IPS-18c (cell line): ENCODE results near the gene CCDC190.
"Not testable (repeated sequence)": the region's sequence is repeated elsewhere in the genome, so short reads cannot be mapped to it uniquely, and the experiment has no call there.

Experiments used
- H3K4me3 ChIP-seq: 2 replicates; pipeline ENCODE4 v1.7.0; 2013; ENCODE audit warnings: low read depth, mild to moderate bottlenecking, low read length, moderate library complexity; ENCODE audit not compliant: insufficient read depth
- H3K9me3 ChIP-seq: one replicate; pipeline ENCODE4 v1.6.1; 2013; ENCODE audit warnings: mild to moderate bottlenecking, low read length, moderate library complexity; ENCODE audit not compliant: control insufficient read depth, insufficient read depth

Gene CCDC190

GRCh38 chr1:162849711-162850110 lies 11.3 kb downstream of the CCDC190 start:
- peaks cover 2% of the 10 kb centered on the region for H3K9me3 ChIP-seq
- H3K4me3 ChIP-seq: no peak overlapping the region

DNA sequence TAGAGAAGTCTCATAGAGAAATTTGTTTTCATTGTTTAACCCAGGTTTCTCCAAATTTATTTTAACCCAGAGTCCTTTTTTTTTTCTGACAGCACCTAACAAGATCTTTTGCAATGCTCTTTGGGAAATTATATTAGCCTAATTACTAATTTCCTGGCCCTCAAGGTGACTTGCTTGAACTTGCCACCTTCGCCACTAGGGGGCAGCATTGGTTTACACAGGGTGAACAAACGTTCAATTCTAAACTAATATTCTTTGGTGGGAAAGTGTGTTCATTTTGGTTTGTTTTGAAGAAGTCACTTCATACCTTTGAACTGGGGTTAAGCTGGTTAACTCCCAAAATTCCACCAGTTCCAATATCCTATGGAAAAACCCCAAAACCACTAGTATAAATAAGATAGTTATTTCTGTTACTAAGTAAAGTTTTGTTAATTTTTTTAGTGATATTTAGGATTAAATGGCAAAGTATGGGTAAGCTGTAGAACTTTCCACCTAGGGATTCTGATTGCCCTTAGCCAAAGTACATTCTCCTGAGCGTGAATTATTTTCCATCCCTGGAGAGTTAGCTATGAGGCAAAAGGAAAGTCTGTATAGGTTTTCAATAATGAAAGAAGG lies 13.0 kb downstream of the CCDC190 start:
- H3K4me3 ChIP-seq: no peak overlapping the region
- peaks cover 2% of the 10 kb centered on the region for H3K9me3 ChIP-seq

- H3K4me3 ChIP-seq: no peak overlapping the region
- H3K9me3 ChIP-seq: peaks cover 2% of the 10 kb centered on the region
Observed at GRCh38 chr1:162846256-162847212, 14.4 kb downstream of the CCDC190 start.

DNA sequence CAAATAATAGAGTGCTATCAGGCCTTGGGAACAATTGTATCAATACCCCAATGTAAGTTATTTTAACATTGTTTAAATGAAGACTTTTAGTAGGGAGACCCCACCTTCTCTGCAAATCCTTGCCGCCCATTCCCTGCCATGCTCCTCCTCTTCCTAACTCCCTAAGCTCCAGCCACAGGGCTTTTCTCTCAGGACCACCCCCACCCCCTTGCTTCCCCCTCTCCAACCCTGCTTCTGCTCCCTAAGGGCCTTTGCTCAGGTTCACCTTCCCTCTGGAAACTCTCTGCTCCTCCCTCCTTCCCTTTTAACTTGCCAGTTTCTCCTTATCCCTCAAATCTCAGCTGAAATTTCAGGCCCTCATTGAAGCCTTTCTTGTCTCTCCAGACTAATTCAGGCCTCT lies 16.8 kb downstream of the CCDC190 start:
- Histone ChIP-seq H3K9me3 (peaks cover 2% of the 10 kb centered on the region), H3K4me3 (no peak overlapping the region)

- Histone ChIP-seq H3K4me3 (no peak overlapping the region), H3K9me3 (peaks cover 2% of the 10 kb centered on the region)
Observed at GRCh38 chr1:162840250-162840839, 20.6 kb downstream of the CCDC190 start.

DNA sequence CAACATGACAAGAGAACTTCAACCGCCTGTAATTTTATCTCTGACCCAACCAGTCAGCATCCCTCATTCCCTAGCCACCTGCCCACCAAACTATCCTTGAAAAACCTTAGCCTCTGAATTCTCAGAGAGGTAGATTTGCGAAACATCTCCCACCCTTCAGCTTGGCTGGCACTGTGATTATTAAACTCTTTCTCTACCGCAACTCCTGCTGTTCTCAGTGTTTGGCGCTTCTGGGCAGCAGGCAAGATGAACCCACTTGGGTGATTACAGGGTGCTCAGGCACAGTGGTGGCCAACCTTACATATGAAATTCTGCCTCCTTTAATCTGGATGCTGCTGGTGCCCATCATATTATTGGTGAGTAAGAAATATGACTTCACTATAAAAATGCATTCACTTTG lies 22.1 kb downstream of the CCDC190 start:
- H3K4me3 ChIP-seq: no peak overlapping the region; the same call in 1 of the 2 replicates
- H3K9me3 ChIP-seq: peaks cover 2% of the 10 kb centered on the region

GRCh38 chr1:162835157-162835899 lies 25.6 kb downstream of the CCDC190 start:
- H3K4me3 ChIP-seq: no peak overlapping the region

GRCh38 chr1:162832470-162832869 lies 28.5 kb downstream of the CCDC190 start:
- H3K9me3 ChIP-seq: no peaks in the 10 kb centered on the region
- no peak overlapping the region for H3K4me3 ChIP-seq

More at GRCh38 chr1:162835157-162835899, 25.6 kb downstream of the CCDC190 start:
- peaks cover 2% of the 10 kb centered on the region for H3K9me3 ChIP-seq

- no peak overlapping the region for H3K4me3 ChIP-seq
- peaks cover 4% of the 10 kb centered on the region for H3K9me3 ChIP-seq
Observed at GRCh38 chr1:162829268-162829667, 31.7 kb downstream of the CCDC190 start.

DNA sequence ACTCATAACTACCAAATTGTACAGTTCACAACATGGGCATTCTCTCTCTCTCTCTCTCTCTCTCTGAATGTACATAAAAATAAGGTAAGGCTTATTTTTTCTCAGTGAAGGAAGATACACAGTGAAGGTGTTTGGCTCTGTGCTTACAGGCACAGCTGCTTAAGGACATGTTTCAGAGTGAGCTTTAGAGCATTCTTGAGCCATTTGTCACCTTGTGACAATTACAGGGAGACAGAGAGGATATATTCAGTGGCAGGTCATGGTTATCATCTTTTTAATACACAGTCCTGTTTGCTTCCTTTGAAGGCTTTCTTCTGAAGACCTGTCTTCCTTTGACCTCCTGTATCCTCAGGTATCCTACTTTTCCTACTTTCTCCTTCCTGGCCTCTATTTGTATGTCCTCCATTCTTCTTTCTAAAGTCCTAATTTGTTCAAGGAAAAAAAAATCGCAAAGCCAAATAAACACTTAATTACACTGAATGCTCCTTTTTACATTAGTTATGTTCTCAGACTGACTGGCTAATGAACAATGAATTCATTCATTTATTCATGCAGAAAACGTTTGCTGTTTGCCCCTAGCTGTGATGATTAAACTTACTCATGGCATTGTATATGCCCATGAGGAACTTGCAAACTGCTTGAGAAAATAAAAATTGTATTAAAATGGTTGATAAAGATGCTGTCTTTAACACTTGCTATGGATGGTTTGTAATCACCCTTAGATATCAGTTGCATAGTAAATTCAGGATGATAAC lies 37.0 kb downstream of the CCDC190 start:
- H3K4me3 ChIP-seq: no peak overlapping the region
- H3K9me3 ChIP-seq: peaks cover 4% of the 10 kb centered on the region

DNA sequence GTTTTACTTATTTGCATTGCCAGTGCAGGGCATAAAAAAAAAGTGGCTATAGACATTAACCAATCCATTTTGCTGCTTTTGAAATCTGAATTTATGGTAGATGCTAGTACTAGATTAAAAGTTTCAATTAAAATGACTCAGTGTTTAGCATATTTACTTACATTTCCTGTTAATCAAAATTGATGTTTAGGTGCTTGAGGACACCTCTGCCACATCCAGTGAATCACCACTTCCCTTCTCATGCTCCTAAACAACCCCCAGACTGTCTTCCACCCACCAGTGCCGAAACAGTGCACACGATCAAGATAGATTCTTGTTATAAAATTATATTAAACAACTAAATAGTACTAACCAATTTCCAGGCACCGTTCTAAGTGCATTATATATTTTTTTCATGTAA lies 37.7 kb downstream of the CCDC190 start:
- H3K4me3 ChIP-seq: 0 out of 2 replicates have a peak overlapping the region, but pooled peaks have one; percentile 64

DNA sequence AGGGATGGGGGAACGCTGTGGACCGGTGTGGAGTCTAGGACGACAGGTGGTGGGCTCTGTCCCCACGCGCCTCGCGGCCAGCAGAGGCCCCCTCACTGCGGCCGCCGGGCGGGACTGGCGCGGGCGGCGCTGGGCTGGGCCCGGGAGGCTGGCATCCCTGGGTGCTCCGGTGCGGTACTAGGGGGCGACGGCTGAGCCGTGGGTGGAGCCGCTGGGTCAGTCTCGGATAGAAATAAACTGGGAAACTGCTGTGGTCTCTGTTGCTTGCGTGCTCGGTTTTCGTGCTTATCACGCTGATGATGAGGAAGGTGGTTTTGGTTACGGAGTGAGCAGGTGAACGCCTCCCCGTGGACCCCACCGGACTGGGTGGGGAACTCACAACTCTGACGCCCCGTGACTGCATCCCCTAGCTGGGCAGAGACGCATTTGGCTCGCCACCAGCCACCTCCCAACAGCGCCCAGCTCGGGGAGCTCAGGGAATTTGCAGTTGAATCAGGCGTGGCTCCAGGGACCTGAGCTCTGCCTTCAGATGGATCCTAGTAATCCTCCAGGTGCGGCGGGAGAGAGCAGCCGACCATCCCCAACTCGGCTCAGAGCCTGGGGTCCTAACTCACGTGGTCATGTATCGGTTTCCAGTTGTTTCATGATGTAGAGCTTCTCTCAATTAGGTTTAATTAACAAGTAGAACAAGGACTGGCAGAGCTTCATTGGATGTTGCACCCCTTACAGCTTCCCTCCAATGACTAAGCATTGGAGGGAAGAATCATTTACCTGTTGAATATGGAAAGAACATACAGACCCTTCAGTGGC lies 38.4 kb downstream of the CCDC190 start:
- H3K9me3 ChIP-seq: peaks cover 4% of the 10 kb centered on the region
- H3K4me3 ChIP-seq: peak overlapping the region; percentile 64

More for the DNA sequence above, 37.7 kb downstream of the CCDC190 start:
- H3K9me3 ChIP-seq: peaks cover 4% of the 10 kb centered on the region

GRCh38 chr1:162818666-162819065 lies 42.3 kb downstream of the CCDC190 start:
- not testable (repeated sequence) for H3K9me3 ChIP-seq, H3K4me3 ChIP-seq

DNA sequence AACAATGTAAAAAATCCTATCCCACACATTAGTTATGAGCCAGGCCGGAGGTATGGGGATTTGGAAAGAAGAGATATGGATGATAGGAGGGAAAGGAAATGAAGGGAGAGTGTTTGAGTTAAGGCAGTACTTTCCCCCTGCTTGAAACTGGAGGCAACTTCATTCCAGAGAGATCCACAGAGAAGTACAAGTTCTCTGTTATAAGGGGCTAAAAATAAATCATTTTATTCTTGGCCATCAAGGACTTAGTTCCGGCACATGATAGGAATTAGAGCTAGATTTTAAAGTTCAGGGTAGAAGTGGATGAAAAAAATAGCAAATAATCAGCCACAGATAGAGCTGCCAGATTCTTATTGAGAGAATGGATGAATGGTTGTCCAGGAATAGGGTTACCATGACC lies 42.8 kb downstream of the CCDC190 start:
- not testable (repeated sequence) for H3K9me3 ChIP-seq, H3K4me3 ChIP-seq

DNA sequence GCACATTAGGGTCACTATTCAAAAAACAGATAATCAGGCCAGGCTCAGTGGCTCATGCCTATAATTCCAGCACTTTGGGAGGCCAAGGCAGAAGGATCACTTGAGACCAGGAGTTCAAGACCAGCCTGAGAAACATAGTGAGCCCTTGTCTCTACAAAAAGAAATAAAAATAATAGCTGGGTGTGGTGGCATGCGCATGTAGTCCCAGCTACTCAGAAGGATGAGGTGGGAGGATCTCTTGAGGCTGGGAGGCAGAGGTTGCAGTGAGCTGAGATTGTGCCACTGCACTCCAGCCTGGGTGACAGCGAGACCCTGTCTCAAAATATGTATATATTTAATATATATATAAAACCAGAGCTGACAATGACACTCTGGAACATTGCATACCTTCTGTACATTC lies 48.6 kb downstream of the CCDC190 start:
- H3K9me3 ChIP-seq, H3K4me3 ChIP-seq: not testable (repeated sequence)

DNA sequence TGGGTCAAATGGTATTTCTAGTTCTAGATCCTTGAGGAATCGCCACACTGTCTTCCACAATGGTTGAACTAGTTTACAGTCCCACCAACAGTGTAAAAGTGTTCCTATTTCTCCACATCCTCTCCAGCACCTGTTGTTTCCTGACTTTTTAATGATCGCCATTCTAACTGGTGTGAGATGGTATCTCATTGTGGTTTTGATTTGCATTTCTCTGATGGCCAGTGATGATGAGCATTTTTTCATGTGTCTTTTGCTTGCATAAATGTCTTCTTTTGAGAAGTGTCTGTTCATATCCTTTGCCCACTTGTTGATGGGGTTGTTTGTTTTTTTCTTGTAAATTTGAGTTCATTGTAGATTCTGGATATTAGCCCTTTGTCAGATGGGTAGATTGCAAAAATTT lies 53.5 kb downstream of the CCDC190 start:
- not testable (repeated sequence) for H3K4me3 ChIP-seq, H3K9me3 ChIP-seq
